Erythroblast (primary cell): ENCODE measurements around the gene SIGLEC14.

Experiments used
- GATA1 ChIP-seq: IDR thresholded peaks from 2 replicates; pipeline ENCODE4 v1.6.1; 2011; ENCODE audit warnings: low read depth, mild to moderate bottlenecking, control low read depth, low read length, moderate library complexity
- POLR2A ChIP-seq: IDR thresholded peaks from 2 replicates; pipeline ENCODE4 v1.6.1; 2011; ENCODE audit warnings: mild to moderate bottlenecking, low read length

- TF ChIP-seq POLR2A: no peak
- TF ChIP-seq GATA1: no peak
Observed at GRCh38 chr19:51687791-51688670, 41.4 kb upstream of the SIGLEC14 start.
